Osteoblast (primary cell): ENCODE data around the gene IL20RA. TPM values are rescaled to one million over a fixed set of nuclear protein-coding genes. Genes with fewer than 3 reads are reported as not detected.

Source experiments
- DNase-seq: peaks from one replicate; pipeline ENCODE4 v3.0.0; 2011; ENCODE audit warnings: low spot score, mixed read lengths; ENCODE audit not compliant: insufficient read length; ENCODE audit errors: missing footprints
- H2AFZ ChIP-seq: 2 replicates; pipeline ENCODE4 v1.6.0; 2011; ENCODE audit warnings: mild to moderate bottlenecking, low read length
- H3K27ac ChIP-seq: 2 replicates; pipeline ENCODE4 v1.5.1; 2011; ENCODE audit warnings: mild to moderate bottlenecking, low read depth, low read length, moderate library complexity
- H3K27me3 ChIP-seq: 2 replicates; pipeline ENCODE4 v1.6.0; 2012; ENCODE audit warnings: mild to moderate bottlenecking, control low read depth, inconsistent platforms, low read length, moderate library complexity; ENCODE audit not compliant: insufficient read depth
- H3K36me3 ChIP-seq: 2 replicates; pipeline ENCODE4 v1.5.1; 2011; ENCODE audit warnings: mild to moderate bottlenecking, low read length, control low read depth, moderate library complexity; ENCODE audit not compliant: insufficient read depth
- H3K4me1 ChIP-seq: 2 replicates; pipeline ENCODE4 v1.5.1; 2011; ENCODE audit warnings: mild to moderate bottlenecking, low read length, control low read depth, moderate library complexity; ENCODE audit not compliant: insufficient read depth
- H3K4me2 ChIP-seq: 2 replicates; pipeline ENCODE4 v1.6.0; 2011; ENCODE audit warnings: mild to moderate bottlenecking, low read length; ENCODE audit not compliant: insufficient read depth
- H3K4me3 ChIP-seq: fragments of 200-600 bp; sonication (generic); 3 replicates; pipeline ENCODE4 v1.5.1; 2012; ENCODE audit warnings: mild to moderate bottlenecking, low read length, inconsistent platforms; ENCODE audit not compliant: insufficient read depth
- H3K79me2 ChIP-seq: 2 replicates; pipeline ENCODE4 v1.6.0; 2012; ENCODE audit warnings: mild to moderate bottlenecking, low read length, control low read depth, inconsistent platforms; ENCODE audit not compliant: insufficient read depth
- H3K9me3 ChIP-seq: 2 replicates; pipeline ENCODE4 v1.5.1; 2011; ENCODE audit warnings: low read depth, low read length, control low read depth
- H4K20me1 ChIP-seq: 2 replicates; pipeline ENCODE4 v1.6.0; 2012; ENCODE audit warnings: mild to moderate bottlenecking, low read length, control low read depth; ENCODE audit not compliant: insufficient read depth
- total RNA-seq: library from RNA; depleted of rRNA; stranded (reverse); fragments of >200 nt; gene quantifications from 2 replicates; pipeline ENCODE4 v1.2.3, GENCODE V29; 2012
- TF ChIP-seq, protein P1 (sequence below): IDR thresholded peaks from 2 replicates; pipeline ENCODE4 v1.5.1; 2011; ENCODE audit warnings: mild to moderate bottlenecking, low read depth, low read length, moderate library complexity; ENCODE audit errors: extremely low read depth

The IL20RA gene
- total RNA-seq, 1 donor: 0.36 TPM

DNA sequence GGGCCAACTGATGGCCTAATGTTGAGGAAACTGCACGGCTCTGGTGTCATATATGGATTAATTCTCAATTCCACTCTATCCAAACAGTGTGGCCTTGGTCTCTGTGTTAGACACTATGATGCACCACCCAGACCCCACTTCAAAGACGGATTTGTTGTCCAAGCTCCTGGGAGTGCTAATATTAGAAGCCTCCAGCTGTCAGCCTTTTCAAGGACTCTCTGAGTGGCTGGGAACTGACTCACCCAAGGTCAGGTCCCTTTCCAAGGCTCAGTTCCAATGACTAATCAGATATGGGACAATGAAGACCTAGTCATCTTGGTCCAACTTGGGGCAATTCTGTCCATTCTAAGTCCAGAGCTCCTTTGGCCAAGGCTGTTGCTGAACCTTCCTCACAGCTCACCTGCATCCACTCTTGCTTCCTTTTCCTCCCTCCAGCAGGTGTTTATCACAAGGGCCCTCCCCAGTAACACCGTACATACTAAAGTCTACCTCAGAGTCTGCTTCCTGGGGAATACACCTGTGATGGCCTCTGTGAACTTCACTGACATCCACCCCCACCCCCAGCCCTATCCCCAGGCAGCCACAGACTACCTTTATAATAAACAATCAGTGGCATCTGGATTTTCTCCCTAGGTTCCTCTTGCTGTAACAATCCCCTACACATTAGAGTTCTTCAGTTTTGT, 7.2 kb upstream of the IL20RA start:
- DNase-seq: no peak

DNA sequence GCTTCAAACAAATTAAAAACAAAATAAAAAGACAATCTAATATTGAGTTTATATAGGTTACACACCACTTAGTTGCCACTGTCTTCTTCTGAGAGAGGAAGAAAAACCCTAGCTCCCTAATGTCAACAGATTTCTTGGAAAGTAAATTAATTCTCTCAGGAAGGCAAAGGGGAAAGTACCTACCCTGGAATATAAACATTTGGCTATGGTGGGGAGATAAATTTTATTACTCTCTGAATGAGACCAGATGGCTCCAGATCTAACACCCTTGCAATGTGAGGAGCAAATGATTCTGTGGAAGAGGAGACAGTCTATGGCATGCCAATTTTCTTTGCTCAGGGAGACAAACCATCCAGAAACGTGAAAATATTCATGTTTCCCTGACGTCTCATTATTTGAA, 4.3 kb upstream of the IL20RA start:
- H3K4me3 ChIP-seq: no peak overlapping the region
- DNase-seq: no peak
- no peaks in the 10 kb centered on the region for H3K9me3 ChIP-seq
- TF ChIP-seq, protein P1, sequence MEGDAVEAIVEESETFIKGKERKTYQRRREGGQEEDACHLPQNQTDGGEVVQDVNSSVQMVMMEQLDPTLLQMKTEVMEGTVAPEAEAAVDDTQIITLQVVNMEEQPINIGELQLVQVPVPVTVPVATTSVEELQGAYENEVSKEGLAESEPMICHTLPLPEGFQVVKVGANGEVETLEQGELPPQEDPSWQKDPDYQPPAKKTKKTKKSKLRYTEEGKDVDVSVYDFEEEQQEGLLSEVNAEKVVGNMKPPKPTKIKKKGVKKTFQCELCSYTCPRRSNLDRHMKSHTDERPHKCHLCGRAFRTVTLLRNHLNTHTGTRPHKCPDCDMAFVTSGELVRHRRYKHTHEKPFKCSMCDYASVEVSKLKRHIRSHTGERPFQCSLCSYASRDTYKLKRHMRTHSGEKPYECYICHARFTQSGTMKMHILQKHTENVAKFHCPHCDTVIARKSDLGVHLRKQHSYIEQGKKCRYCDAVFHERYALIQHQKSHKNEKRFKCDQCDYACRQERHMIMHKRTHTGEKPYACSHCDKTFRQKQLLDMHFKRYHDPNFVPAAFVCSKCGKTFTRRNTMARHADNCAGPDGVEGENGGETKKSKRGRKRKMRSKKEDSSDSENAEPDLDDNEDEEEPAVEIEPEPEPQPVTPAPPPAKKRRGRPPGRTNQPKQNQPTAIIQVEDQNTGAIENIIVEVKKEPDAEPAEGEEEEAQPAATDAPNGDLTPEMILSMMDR: no peak
- no peaks in the 10 kb centered on the region for H4K20me1 ChIP-seq
- H2AFZ ChIP-seq: no peak overlapping the region
- no peaks in the 10 kb centered on the region for H3K79me2 ChIP-seq
- H3K36me3 ChIP-seq: no peaks in the 10 kb centered on the region
- no peak overlapping the region for H3K4me2 ChIP-seq
- no peaks in the 10 kb centered on the region for H3K4me1 ChIP-seq
- no peak overlapping the region for H3K27ac ChIP-seq
- peaks cover 29% of the 10 kb centered on the region for H3K27me3 ChIP-seq

More for the DNA sequence above, 7.2 kb upstream of the IL20RA start:
- Histone ChIP-seq H3K27ac (no peak overlapping the region), H3K36me3 (no peaks in the 10 kb centered on the region), H2AFZ (no peak overlapping the region), H3K4me2 (no peak overlapping the region), H3K4me1 (no peaks in the 10 kb centered on the region), H3K27me3 (peaks cover 26% of the 10 kb centered on the region), H3K9me3 (no peaks in the 10 kb centered on the region), H3K79me2 (no peaks in the 10 kb centered on the region), H3K4me3 (no peak overlapping the region), H4K20me1 (no peaks in the 10 kb centered on the region)
- TF ChIP-seq, protein P1: no peak

DNA sequence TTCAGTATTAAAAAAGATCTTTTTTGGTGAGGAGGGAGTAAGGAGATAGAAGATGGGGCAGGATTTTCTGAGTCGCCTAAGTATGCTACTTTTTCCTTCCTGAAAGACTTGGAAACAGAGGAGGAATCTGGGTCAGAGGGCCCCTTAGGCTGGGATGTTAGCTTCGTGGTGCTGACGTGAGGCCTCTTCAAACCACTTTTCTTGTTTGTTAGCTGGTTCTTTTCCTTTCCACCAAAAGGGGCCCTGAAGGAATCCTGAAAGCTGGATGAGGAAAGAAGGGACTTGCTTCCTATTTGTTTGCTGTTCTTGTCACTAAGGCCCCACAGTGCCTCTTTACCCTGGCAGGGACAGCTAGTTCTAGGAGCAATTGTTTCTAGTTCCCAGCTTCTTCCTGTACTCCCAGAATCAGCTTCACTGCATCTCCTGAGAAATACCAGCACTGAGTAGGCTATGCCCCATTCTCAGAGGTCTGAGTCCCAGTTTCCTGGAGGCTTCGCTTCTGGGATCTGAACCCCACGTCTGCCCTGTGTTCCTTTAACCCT, 2.2 kb upstream of the IL20RA start:
- no peaks in the 10 kb centered on the region for H3K36me3 ChIP-seq
- TF ChIP-seq, protein P1: no peak
- H3K79me2 ChIP-seq: no peaks in the 10 kb centered on the region
- no peak overlapping the region for H2AFZ ChIP-seq
- H3K27ac ChIP-seq: no peak overlapping the region
- H4K20me1 ChIP-seq: no peaks in the 10 kb centered on the region
- H3K9me3 ChIP-seq: no peaks in the 10 kb centered on the region
- H3K4me1 ChIP-seq: peaks cover 5% of the 10 kb centered on the region
- H3K27me3 ChIP-seq: peaks cover 39% of the 10 kb centered on the region
- DNase-seq: peak; percentile 26
- no peak overlapping the region for H3K4me2 ChIP-seq
- H3K4me3 ChIP-seq: no peak overlapping the region

DNA sequence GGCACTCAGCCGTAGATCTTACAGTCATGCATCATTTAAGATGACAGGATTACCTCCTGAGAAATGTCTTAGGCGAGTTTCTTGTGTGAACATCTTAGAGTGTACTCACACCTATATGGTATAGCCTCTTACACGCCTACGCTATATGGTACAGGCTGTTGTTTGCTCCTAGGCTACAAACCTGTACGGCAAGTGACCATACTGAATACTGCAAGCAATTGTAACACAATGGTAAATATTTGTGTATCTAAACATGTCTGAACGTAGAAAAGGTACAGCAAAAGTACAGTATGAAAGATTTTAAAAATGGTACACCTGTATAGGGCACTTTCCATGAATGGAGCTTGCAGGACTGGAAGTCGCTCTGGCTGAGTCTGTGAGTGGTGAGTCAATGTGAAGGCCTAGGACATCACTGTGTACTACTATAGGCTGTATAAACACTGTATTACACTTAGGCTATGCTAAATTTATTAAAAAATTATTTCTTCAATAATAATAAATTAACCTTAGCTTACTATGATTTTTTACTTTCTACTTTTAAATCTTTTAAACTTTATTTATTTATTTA, 541 bp upstream of the IL20RA start:
- Histone ChIP-seq H3K9me3 (no peaks in the 10 kb centered on the region), H3K79me2 (no peaks in the 10 kb centered on the region), H3K36me3 (no peaks in the 10 kb centered on the region), H3K4me3 (no peak overlapping the region), H3K27me3 (peaks cover 38% of the 10 kb centered on the region), H2AFZ (no peak overlapping the region), H3K27ac (no peak overlapping the region), H3K4me1 (peaks cover 5% of the 10 kb centered on the region), H4K20me1 (no peaks in the 10 kb centered on the region), H3K4me2 (no peak overlapping the region)
- TF ChIP-seq, protein P1: no peak
- DNase-seq: no peak
